GM21737 (cell line): Measurements from ENCODE around the gene CMC1.
"Not testable (repeated sequence)": the region's sequence is repeated elsewhere in the genome, so short reads cannot be mapped to it uniquely, and the experiment has no call there.

Experiments used
- ATAC-seq: cut with Tn5 transposase; IDR thresholded peaks from one replicate; pipeline ENCODE4 v1.9.1; 2021; ENCODE audit warnings: mild to moderate bottlenecking, moderate library complexity; ENCODE audit not compliant: unreplicated experiment

The CMC1 gene

GRCh38 chr3:28243424-28244106 lies 2.1 kb downstream of the CMC1 start:
- ATAC-seq, result no peak

- no peak for ATAC-seq
Observed at GRCh38 chr3:28244491-28244890, 3.1 kb downstream of the CMC1 start.

GRCh38 chr3:28247286-28247685 lies 5.9 kb downstream of the CMC1 start:
- ATAC-seq, result no peak

- ATAC-seq, result no peak
Observed at GRCh38 chr3:28250999-28251398, 9.6 kb downstream of the CMC1 start.

- ATAC-seq, result no peak
Observed at GRCh38 chr3:28252001-28252431, 10.6 kb downstream of the CMC1 start.

GRCh38 chr3:28253040-28253715 lies 11.8 kb downstream of the CMC1 start:
- no peak for ATAC-seq

- ATAC-seq, result no peak
Observed at GRCh38 chr3:28262001-28262400, 20.6 kb downstream of the CMC1 start.

- ATAC-seq, result no peak
Observed at GRCh38 chr3:28265641-28266040, 24.2 kb downstream of the CMC1 start.

- ATAC-seq, result no peak
Observed at GRCh38 chr3:28267984-28268849, 26.8 kb downstream of the CMC1 start.

GRCh38 chr3:28268989-28269388 lies 27.6 kb downstream of the CMC1 start:
- ATAC-seq, result no peak

GRCh38 chr3:28269884-28270283 lies 28.5 kb downstream of the CMC1 start:
- not testable (repeated sequence) for ATAC-seq

GRCh38 chr3:28273837-28274236 lies 32.4 kb downstream of the CMC1 start:
- ATAC-seq, result no peak

- ATAC-seq, result no peak
Observed at GRCh38 chr3:28278918-28279317, 37.5 kb downstream of the CMC1 start.

- no peak for ATAC-seq
Observed at GRCh38 chr3:28279770-28280169, 38.4 kb downstream of the CMC1 start.

- no peak for ATAC-seq
Observed at GRCh38 chr3:28280781-28281180, 39.4 kb downstream of the CMC1 start.

- peak; percentile 91 for ATAC-seq
Observed at GRCh38 chr3:28286595-28286994, 45.2 kb downstream of the CMC1 start.

- ATAC-seq, result no peak
Observed at GRCh38 chr3:28287046-28287445, 45.6 kb downstream of the CMC1 start.

- no peak for ATAC-seq
Observed at GRCh38 chr3:28290863-28291300, 49.5 kb downstream of the CMC1 start.

- ATAC-seq, result no peak
Observed at GRCh38 chr3:28291577-28291976, 50.2 kb downstream of the CMC1 start.

- no peak for ATAC-seq
Observed at GRCh38 chr3:28292622-28293021, 51.2 kb downstream of the CMC1 start.

- ATAC-seq, result no peak
Observed at GRCh38 chr3:28294667-28295413, 53.4 kb downstream of the CMC1 start.
